Measurements from ENCODE around the gene MAP2K1. TPM values are rescaled to one million over a fixed set of nuclear protein-coding genes. Genes with fewer than 3 reads are reported as not detected.
A peak's percentile ranks its signal among the peaks of the same experiment; 100 is the strongest.
"Not testable (repeated sequence)": the region's sequence is repeated elsewhere in the genome, so short reads cannot be mapped to it uniquely, and the experiment has no call there.

Gene MAP2K1
- total RNA-seq, 1 donor from 2014 or later: 66.5 TPM

DNA sequence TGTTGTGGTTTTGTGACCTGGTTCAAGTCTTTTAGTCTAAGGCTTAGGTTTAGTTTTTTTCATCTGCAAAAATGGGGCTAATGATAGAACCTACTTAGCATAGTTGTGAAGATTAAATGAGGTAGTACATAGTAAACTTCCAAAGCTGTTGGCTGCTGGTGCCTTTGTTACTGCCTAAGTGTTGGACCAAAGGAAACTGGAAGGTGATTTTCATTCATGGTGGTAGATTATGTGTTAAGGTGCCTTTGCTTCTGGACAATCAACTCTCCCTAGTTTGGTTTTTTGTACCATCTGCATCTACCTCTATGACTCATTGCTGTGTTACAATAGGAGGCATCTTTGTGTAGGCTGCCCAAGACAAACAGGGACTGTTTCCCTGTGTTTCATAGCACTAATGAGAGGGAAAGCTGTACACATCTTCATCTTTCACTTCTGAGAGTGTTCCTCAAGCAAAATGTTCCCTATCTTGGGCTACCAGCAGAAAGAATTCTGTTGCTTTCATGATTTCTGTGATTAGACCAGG, 3.2 kb downstream of the MAP2K1 start:
- Mint-ChIP-seq H3K27me3 (ENCODE audit: low read depth, unreplicated experiment) (no peaks in the 10 kb centered on the region), H3K4me3 (ENCODE audit: unreplicated experiment) (peak overlapping the region; percentile 45), H3K27ac (ENCODE audit: unreplicated experiment) (no peak overlapping the region), H3K9me3 (ENCODE audit: unreplicated experiment) (no peaks in the 10 kb centered on the region), H3K36me3 (ENCODE audit: low read depth, unreplicated experiment) (peaks cover 7% of the 10 kb centered on the region), H3K4me1 (ENCODE audit: low read depth, unreplicated experiment) (peaks cover 26% of the 10 kb centered on the region)
- Histone ChIP-seq H3K27ac (ENCODE audit: low read depth, low read length) (no peak overlapping the region), H4K20me1 (ENCODE audit: insufficient read depth, low read length) (peaks cover 67% of the 10 kb centered on the region), H3K79me2 (ENCODE audit: insufficient read depth, low read length) (peaks cover 73% of the 10 kb centered on the region), H3K36me3 (ENCODE audit: insufficient read depth, low read length) (no peaks in the 10 kb centered on the region), H3K4me2 (ENCODE audit: low read length) (peak overlapping the region; percentile 21), H3K27me3 (ENCODE audit: insufficient read depth, low read length) (no peaks in the 10 kb centered on the region), H2AFZ (ENCODE audit: low read depth, low read length) (no peak overlapping the region), H3K4me3 (ENCODE audit: insufficient read depth, low read depth, low read length) (no peak overlapping the region), H3K9ac (ENCODE audit: low read length) (no peak overlapping the region), H3K9me3 (ENCODE audit: insufficient read depth, low read depth, low read length) (no peaks in the 10 kb centered on the region), H3K4me1 (ENCODE audit: insufficient read depth, low read length) (peaks cover 14% of the 10 kb centered on the region)
- FAIRE-seq (no peak), DNase-seq (ENCODE audit: low read depth) (no peak)
- no peak for TF ChIP-seq EZH2 (IDR thresholded peaks at IDR 0.05; ENCODE audit: insufficient read depth, low read length)
- TF ChIP-seq, protein P1, sequence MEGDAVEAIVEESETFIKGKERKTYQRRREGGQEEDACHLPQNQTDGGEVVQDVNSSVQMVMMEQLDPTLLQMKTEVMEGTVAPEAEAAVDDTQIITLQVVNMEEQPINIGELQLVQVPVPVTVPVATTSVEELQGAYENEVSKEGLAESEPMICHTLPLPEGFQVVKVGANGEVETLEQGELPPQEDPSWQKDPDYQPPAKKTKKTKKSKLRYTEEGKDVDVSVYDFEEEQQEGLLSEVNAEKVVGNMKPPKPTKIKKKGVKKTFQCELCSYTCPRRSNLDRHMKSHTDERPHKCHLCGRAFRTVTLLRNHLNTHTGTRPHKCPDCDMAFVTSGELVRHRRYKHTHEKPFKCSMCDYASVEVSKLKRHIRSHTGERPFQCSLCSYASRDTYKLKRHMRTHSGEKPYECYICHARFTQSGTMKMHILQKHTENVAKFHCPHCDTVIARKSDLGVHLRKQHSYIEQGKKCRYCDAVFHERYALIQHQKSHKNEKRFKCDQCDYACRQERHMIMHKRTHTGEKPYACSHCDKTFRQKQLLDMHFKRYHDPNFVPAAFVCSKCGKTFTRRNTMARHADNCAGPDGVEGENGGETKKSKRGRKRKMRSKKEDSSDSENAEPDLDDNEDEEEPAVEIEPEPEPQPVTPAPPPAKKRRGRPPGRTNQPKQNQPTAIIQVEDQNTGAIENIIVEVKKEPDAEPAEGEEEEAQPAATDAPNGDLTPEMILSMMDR (IDR thresholded peaks at IDR 0.05; ENCODE audit: insufficient read depth, low read depth, low read length): no peak

- Histone ChIP-seq H3K9me3 (ENCODE audit: insufficient read depth, low read depth, low read length) (no peaks in the 10 kb centered on the region), H4K20me1 (ENCODE audit: insufficient read depth, low read length) (peaks cover 74% of the 10 kb centered on the region), H3K9ac (ENCODE audit: low read length) (no peak overlapping the region), H3K27ac (ENCODE audit: low read depth, low read length) (no peak overlapping the region), H3K79me2 (ENCODE audit: insufficient read depth, low read length) (peaks cover 81% of the 10 kb centered on the region), H3K4me3 (ENCODE audit: insufficient read depth, low read depth, low read length) (no peak overlapping the region), H3K27me3 (ENCODE audit: insufficient read depth, low read length) (no peaks in the 10 kb centered on the region), H3K4me1 (ENCODE audit: insufficient read depth, low read length) (peaks cover 14% of the 10 kb centered on the region), H3K36me3 (ENCODE audit: insufficient read depth, low read length) (no peaks in the 10 kb centered on the region), H3K4me2 (ENCODE audit: low read length) (peak overlapping the region; percentile 21), H2AFZ (ENCODE audit: low read depth, low read length) (no peak overlapping the region)
- Mint-ChIP-seq H3K36me3 (ENCODE audit: low read depth, unreplicated experiment) (peaks cover 7% of the 10 kb centered on the region), H3K9me3 (ENCODE audit: unreplicated experiment) (no peaks in the 10 kb centered on the region), H3K27me3 (ENCODE audit: low read depth, unreplicated experiment) (no peaks in the 10 kb centered on the region), H3K27ac (ENCODE audit: unreplicated experiment) (no peak overlapping the region), H3K4me3 (ENCODE audit: unreplicated experiment) (no peak overlapping the region), H3K4me1 (ENCODE audit: low read depth, unreplicated experiment) (peaks cover 26% of the 10 kb centered on the region)
- TF ChIP-seq, protein P1 (IDR thresholded peaks at IDR 0.05; ENCODE audit: insufficient read depth, low read depth, low read length): no peak
- no peak for TF ChIP-seq EZH2 (IDR thresholded peaks at IDR 0.05; ENCODE audit: insufficient read depth, low read length)
- DNase-seq (ENCODE audit: low read depth) (no peak), FAIRE-seq (no peak)
Measured at GRCh38 chr15:66390678-66391077, 4.0 kb downstream of the MAP2K1 start.

- DNase-seq (ENCODE audit: low read depth); H3K36me3 Mint-ChIP-seq (ENCODE audit: low read depth, unreplicated experiment); H3K9me3 ChIP-seq (ENCODE audit: insufficient read depth, low read depth, low read length); H3K4me3 Mint-ChIP-seq (ENCODE audit: unreplicated experiment); H3K36me3 ChIP-seq (ENCODE audit: insufficient read depth, low read length); H3K9me3 Mint-ChIP-seq (ENCODE audit: unreplicated experiment); H3K4me2 ChIP-seq (ENCODE audit: low read length); H3K27ac Mint-ChIP-seq (ENCODE audit: unreplicated experiment); H3K27me3 Mint-ChIP-seq (ENCODE audit: low read depth, unreplicated experiment); FAIRE-seq; H3K27ac ChIP-seq (ENCODE audit: low read depth, low read length); H2AFZ ChIP-seq (ENCODE audit: low read depth, low read length); H3K4me3 ChIP-seq (ENCODE audit: insufficient read depth, low read depth, low read length); H3K9ac ChIP-seq (ENCODE audit: low read length); H3K27me3 ChIP-seq (ENCODE audit: insufficient read depth, low read length): not testable (repeated sequence)
- H3K4me1 Mint-ChIP-seq (ENCODE audit: low read depth, unreplicated experiment): peaks cover 26% of the 10 kb centered on the region
- Histone ChIP-seq H4K20me1 (ENCODE audit: insufficient read depth, low read length) (peaks cover 77% of the 10 kb centered on the region), H3K79me2 (ENCODE audit: insufficient read depth, low read length) (peaks cover 94% of the 10 kb centered on the region), H3K4me1 (ENCODE audit: insufficient read depth, low read length) (peaks cover 12% of the 10 kb centered on the region)
Measured at GRCh38 chr15:66393037-66393436, 6.3 kb downstream of the MAP2K1 start.
